Measurements from ENCODE around the gene HTT-AS.

DNA sequence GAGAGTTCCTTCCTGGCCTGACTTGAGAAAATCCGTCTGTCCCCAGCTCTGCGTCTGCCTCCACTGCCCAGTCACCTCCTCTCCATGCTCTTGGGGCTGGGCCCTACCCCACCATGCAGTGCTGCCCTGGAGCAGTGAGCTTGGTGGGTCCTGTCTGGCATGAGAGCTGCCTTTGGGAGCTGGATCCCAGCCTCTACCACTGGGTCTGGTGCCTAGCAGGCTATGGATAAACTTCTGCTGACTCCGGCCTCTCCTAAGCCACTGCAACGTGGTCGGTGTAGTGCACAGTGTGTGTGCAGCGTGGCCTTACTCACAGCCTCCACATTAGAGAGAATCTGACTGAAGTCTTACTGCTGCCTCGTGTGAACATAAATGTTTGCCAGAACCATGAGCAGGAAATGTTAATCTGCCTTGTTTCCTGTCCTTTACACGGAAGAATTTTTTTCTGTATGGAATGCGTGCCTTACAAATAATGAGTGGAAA, 47.8 kb upstream of the HTT-AS start:
- TF ChIP-seq, protein P1, sequence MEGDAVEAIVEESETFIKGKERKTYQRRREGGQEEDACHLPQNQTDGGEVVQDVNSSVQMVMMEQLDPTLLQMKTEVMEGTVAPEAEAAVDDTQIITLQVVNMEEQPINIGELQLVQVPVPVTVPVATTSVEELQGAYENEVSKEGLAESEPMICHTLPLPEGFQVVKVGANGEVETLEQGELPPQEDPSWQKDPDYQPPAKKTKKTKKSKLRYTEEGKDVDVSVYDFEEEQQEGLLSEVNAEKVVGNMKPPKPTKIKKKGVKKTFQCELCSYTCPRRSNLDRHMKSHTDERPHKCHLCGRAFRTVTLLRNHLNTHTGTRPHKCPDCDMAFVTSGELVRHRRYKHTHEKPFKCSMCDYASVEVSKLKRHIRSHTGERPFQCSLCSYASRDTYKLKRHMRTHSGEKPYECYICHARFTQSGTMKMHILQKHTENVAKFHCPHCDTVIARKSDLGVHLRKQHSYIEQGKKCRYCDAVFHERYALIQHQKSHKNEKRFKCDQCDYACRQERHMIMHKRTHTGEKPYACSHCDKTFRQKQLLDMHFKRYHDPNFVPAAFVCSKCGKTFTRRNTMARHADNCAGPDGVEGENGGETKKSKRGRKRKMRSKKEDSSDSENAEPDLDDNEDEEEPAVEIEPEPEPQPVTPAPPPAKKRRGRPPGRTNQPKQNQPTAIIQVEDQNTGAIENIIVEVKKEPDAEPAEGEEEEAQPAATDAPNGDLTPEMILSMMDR (IDR thresholded peaks at IDR 0.05; ENCODE audit: low read length) = no peak
- TF ChIP-seq EZH2 (IDR thresholded peaks at IDR 0.05; ENCODE audit: borderline replicate concordance, low read length) = no peak

Measured in OCI-LY1 (cell line).